Upper lobe of left lung (tissue), 6 donors: ENCODE results near the gene SNX15. TPM values are rescaled to one million over a fixed set of nuclear protein-coding genes. Genes with fewer than 3 reads are reported as not detected.

ENCODE experiments used
- ATAC-seq, 2 donors: fragments of 200-7000 bp; cut with Tn5 transposase; one replicate each; pipeline ENCODE4 v1.9.1; 2022; ENCODE audit warnings: mild to moderate bottlenecking in 2 of 2, moderate library complexity in 2 of 2; ENCODE audit not compliant: low FRiP score in 2 of 2
- DNase-seq, 2 donors: peaks; one replicate each; pipeline ENCODE4 v3.0.0-alpha.2; 2019 to 2020
- H3K27ac ChIP-seq, 4 donors: fragments of 200-600 bp; sonication (generic); one replicate each; pipeline ENCODE4 v1.5.1; 2016 to 2019
- H3K27me3 ChIP-seq, 4 donors: fragments of 200-600 bp; sonication (generic); one replicate each; pipeline ENCODE4 v1.5.1; 2017 to 2019
- H3K36me3 ChIP-seq, 4 donors: fragments of 200-600 bp; sonication (generic); one replicate each; pipeline ENCODE4 v1.5.1; 2016 to 2019
- H3K4me1 ChIP-seq, 4 donors: fragments of 200-600 bp; sonication (generic); one replicate each; pipeline ENCODE4 v1.5.1; 2018 to 2019
- H3K4me3 ChIP-seq, 4 donors: fragments of 200-600 bp; sonication (generic); one replicate each; pipeline ENCODE4 v1.5.1; 2017 to 2019; ENCODE audit warnings: mild to moderate bottlenecking in 2 of 4, moderate library complexity in 1 of 4
- H3K9me3 ChIP-seq, 4 donors: fragments of 200-600 bp; sonication (generic); one replicate each; pipeline ENCODE4 v1.5.1; 2018 to 2019
- EP300 ChIP-seq, 4 donors: sonication (generic); formaldehyde crosslinking; IDR thresholded peaks; one replicate each; pipeline ENCODE4 v1.5.1; 2017; ENCODE audit warnings: antibody characterized with exemption in 4 of 4, control low read depth in 2 of 4
- POLR2A ChIP-seq, 4 donors: fragments of 450-650 bp; IDR thresholded peaks; one replicate each; pipeline ENCODE4 v1.5.1; 2016 to 2017; ENCODE audit warnings: antibody characterized with exemption in 4 of 4, mild to moderate bottlenecking in 2 of 4
- POLR2AphosphoS5 ChIP-seq, 2 donors: sonication (generic); formaldehyde crosslinking; IDR thresholded peaks; one replicate each; pipeline ENCODE4 v1.5.1; 2017; ENCODE audit warnings: antibody characterized with exemption in 2 of 2
- WGBS, 2 donors: methylation state at CpG; one replicate each; pipeline ENCODE4 v1.1.5; 2017 to 2018; 5-methylcytosine and 5-hydroxymethylcytosine counted together
- total RNA-seq, 6 donors: library from RNA; depleted of rRNA in 4 of 6; stranded (reverse); fragments of >200 nt in 4 of 6; gene quantifications; one replicate each; pipeline versions ENCODE4 v1.1.0 to v1.2.1, GENCODE V29; 2016 to 2021
- TF ChIP-seq, protein P1 (sequence below), 6 experiments: fragments of 450-650 bp in 4 of 6; fragments of 200-600 bp in 2 of 6; sonication (generic) in 2 of 6; IDR thresholded peaks; one replicate each; pipeline ENCODE4 v1.5.1; 2016 to 2019; ENCODE audit warnings: antibody characterized with exemption in 6 of 6
- donor health status: DM: no; HTN: no; CAD: no; lungs with moderate emphysema.
- donor health status: DM: no; HTN: yes; CAD: no; lungs with severe emphysema.

SNX15 gene
- total RNA-seq, 6 donors from 2014 or later = 14.7 to 32.1 (median 21.2) TPM

DNA sequence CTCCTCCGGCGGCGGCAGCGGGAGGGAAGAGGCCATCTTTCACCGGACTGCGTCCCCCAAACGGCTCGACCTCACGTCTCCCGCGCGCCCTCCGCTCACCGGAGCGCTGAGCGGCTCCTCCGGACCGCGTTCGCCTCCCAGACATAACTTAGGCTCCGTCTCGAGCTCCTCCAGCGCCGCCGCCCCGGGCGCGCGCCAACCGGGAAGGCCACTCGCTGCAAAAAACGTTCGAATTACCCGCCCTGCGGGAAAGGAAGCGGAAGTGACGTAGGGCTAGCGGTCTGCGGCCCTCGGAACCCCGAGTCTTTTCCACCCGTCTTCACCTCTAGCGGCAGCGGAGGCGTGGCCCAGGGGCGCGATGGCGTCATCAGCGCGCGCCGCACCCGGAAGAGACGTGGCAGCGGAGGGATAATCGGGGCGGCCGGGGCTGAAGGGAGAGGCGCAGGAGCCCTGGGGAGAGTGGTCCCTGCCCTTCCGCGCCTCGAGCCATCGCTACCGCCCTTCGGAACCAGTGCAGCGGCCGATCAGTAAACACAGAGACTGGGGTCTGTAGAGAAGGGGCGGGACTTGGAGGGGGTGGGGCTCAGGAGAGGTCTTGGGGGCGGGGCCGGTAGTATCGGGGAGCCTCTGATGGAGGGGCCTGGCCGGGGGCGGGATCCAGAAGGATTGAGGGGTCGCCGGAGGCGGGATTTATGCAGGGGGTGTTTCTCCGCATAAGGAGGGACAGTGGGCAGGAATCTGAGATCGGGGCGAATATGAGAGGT is 56.8 kb downstream of the SNX15 start, which contains the start of the genes CDCA5 and ZFPL1:
TSS of gene CDCA5 (minus strand) at position 207 of the 764 bp plus-strand sequence. CDS start at position 145, 62 bp downstream.
TSS of gene ZFPL1 (plus strand) at position 389 of the 764 bp plus-strand sequence. CDS start 477 bp downstream, outside the sequence.
- WGBS, 2 donors = 0 to 1% methylated on average over 19 to 76 of the region's 79 CpGs
- no peaks in the 10 kb centered on the region for H3K27me3 ChIP-seq
- H3K27ac ChIP-seq = peak within 1 kb of the TSS; percentile 89 to 98 (median 96)
- H3K4me3 ChIP-seq = peak within 1 kb of the TSS; percentile 59 to 88 (median 82)
- no peaks in the 10 kb centered on the region for H3K9me3 ChIP-seq
- DNase-seq (peak; percentile 93 to 100), ATAC-seq (peak; percentile 94 to 98)
- H3K4me1 ChIP-seq = peaks cover 15 to 24% (median 19%) of the 10 kb centered on the region in 4 donors
- peaks cover 8 to 41% (median 28%) of the 10 kb centered on the region in 4 donors for H3K36me3 ChIP-seq
- peak in 3 of 4 donors; percentile 45 to 82 (median 55) for TF ChIP-seq POLR2A (IDR thresholded peaks at IDR 0.05)
- peak in 1 of 4 donors; percentile 63 for TF ChIP-seq EP300 (IDR thresholded peaks at IDR 0.05)
- TF ChIP-seq POLR2AphosphoS5 (IDR thresholded peaks at IDR 0.05) = peak; percentile 96 to 98
- TF ChIP-seq, protein P1, sequence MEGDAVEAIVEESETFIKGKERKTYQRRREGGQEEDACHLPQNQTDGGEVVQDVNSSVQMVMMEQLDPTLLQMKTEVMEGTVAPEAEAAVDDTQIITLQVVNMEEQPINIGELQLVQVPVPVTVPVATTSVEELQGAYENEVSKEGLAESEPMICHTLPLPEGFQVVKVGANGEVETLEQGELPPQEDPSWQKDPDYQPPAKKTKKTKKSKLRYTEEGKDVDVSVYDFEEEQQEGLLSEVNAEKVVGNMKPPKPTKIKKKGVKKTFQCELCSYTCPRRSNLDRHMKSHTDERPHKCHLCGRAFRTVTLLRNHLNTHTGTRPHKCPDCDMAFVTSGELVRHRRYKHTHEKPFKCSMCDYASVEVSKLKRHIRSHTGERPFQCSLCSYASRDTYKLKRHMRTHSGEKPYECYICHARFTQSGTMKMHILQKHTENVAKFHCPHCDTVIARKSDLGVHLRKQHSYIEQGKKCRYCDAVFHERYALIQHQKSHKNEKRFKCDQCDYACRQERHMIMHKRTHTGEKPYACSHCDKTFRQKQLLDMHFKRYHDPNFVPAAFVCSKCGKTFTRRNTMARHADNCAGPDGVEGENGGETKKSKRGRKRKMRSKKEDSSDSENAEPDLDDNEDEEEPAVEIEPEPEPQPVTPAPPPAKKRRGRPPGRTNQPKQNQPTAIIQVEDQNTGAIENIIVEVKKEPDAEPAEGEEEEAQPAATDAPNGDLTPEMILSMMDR (IDR thresholded peaks at IDR 0.05) = peak in 3 of 6 experiments; percentile 30 to 48 (median 39)

DNA sequence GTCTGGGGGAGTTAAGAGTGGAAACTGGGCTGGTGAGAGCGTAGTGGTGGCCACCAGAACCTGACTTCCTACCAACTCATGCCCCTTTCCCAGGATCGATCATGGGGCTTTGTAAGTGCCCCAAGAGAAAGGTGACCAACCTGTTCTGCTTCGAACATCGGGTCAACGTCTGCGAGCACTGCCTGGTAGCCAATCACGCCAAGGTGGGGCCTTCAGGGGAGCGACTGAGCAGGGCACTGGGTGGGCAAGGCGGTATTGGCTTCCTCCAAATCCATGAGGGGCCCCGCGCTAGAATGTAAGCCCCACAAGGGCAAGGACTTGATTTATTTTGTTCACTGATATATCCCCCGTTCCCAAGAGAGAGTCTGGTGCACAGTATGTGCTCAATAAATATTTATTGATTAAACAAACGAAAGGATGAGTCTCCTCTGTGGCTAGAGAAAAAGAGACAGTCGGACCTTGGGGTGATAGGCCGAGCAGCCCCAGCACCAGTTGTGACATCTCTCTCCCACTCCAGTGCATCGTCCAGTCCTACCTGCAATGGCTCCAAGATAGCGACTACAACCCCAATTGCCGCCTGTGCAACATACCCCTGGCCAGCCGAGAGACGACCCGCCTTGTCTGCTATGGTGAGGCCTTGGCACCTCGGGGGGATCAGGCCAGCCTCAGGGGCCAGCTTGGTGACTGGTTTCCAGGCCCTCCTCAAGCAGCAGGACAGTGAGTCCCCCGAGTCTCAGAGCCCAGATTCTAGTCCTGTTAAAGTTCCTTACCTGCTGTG is 57.5 kb downstream of the SNX15 start:
- no peak for DNase-seq
- peaks cover 15 to 24% (median 19%) of the 10 kb centered on the region in 4 donors for H3K4me1 ChIP-seq
- H3K9me3 ChIP-seq = no peaks in the 10 kb centered on the region
- TF ChIP-seq, protein P1 (IDR thresholded peaks at IDR 0.05) = no peak
- TF ChIP-seq POLR2AphosphoS5 (IDR thresholded peaks at IDR 0.05) (no peak), POLR2A (IDR thresholded peaks at IDR 0.05) (no peak), EP300 (IDR thresholded peaks at IDR 0.05) (no peak)
- ATAC-seq = no peak
- H3K4me3 ChIP-seq = peak overlapping the region; percentile 59 to 88 (median 82)
- H3K27me3 ChIP-seq = no peaks in the 10 kb centered on the region
- 48% methylated on average over 20 to 23 of the region's 23 CpGs for WGBS, 2 donors
- H3K27ac ChIP-seq = peak overlapping the region; percentile 89 to 98 (median 96)
- H3K36me3 ChIP-seq = peaks cover 8 to 46% (median 31%) of the 10 kb centered on the region in 4 donors

DNA sequence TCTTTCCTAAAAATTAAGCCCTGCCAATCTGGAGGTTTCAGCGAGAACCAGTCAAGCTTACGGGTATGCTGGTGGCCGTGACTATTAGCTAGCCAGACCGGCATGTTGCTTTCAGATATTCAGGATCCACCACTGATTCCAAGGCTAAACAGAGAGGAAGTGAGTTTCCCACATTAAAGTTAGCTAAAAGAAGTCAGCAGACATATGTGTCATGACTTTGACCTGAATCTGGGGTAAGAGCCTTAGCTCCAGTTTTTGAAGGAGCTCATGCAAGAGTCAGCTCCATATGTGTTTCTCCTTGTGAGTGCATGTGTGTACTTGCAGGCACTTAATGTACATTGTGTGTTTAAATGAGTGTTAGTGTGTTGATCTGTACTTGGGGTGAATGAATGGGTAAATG is 58.2 kb downstream of the SNX15 start:
- TF ChIP-seq POLR2AphosphoS5 (IDR thresholded peaks at IDR 0.05) (no peak), POLR2A (IDR thresholded peaks at IDR 0.05) (no peak), EP300 (IDR thresholded peaks at IDR 0.05) (no peak)
- TF ChIP-seq, protein P1 (IDR thresholded peaks at IDR 0.05) = no peak
- Histone ChIP-seq H3K9me3 (no peaks in the 10 kb centered on the region), H3K36me3 (peaks cover 8 to 46% (median 32%) of the 10 kb centered on the region in 4 donors), H3K27me3 (no peaks in the 10 kb centered on the region), H3K4me3 (no peak overlapping the region), H3K27ac (no peak overlapping the region), H3K4me1 (peaks cover 15 to 24% (median 19%) of the 10 kb centered on the region in 4 donors)
- ATAC-seq (no peak), DNase-seq (no peak)
- WGBS, 2 donors = 91 to 93% methylated on average over 4 of the region's 4 CpGs

DNA sequence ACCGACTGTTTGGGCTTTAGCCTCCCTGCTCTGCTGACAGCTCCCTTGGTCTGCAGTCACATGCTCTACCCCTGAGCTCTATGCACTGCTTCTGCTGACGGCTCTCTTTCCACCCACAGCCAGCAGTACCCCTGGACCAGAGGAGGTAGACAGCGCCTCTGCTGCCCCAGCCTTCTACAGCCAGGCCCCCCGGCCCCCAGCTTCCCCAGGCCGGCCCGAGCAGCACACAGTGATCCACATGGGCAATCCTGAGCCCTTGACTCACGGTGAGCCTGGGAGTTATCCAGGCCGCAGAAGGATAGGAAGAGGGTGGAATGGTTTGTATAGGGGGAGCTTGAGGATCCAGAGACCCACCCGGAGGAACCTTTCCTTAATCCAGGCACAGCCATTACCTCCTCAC is 59.6 kb downstream of the SNX15 start:
- Histone ChIP-seq H3K4me1 (peaks cover 15 to 24% (median 19%) of the 10 kb centered on the region in 4 donors), H3K27me3 (no peaks in the 10 kb centered on the region), H3K4me3 (no peak overlapping the region), H3K27ac (no peak overlapping the region), H3K36me3 (peaks cover 8 to 46% (median 33%) of the 10 kb centered on the region in 4 donors), H3K9me3 (no peaks in the 10 kb centered on the region)
- DNase-seq = peak in 1 of 2 donors; percentile 62
- 90 to 97% methylated on average over 8 to 9 of the region's 9 CpGs for WGBS, 2 donors
- no peak for TF ChIP-seq EP300 (IDR thresholded peaks at IDR 0.05)
- no peak for TF ChIP-seq POLR2A (IDR thresholded peaks at IDR 0.05)
- no peak for TF ChIP-seq POLR2AphosphoS5 (IDR thresholded peaks at IDR 0.05)
- TF ChIP-seq, protein P1 (IDR thresholded peaks at IDR 0.05) = no peak
- no peak for ATAC-seq
